ENCODE results near the gene CHST1.

CHST1 gene

DNA sequence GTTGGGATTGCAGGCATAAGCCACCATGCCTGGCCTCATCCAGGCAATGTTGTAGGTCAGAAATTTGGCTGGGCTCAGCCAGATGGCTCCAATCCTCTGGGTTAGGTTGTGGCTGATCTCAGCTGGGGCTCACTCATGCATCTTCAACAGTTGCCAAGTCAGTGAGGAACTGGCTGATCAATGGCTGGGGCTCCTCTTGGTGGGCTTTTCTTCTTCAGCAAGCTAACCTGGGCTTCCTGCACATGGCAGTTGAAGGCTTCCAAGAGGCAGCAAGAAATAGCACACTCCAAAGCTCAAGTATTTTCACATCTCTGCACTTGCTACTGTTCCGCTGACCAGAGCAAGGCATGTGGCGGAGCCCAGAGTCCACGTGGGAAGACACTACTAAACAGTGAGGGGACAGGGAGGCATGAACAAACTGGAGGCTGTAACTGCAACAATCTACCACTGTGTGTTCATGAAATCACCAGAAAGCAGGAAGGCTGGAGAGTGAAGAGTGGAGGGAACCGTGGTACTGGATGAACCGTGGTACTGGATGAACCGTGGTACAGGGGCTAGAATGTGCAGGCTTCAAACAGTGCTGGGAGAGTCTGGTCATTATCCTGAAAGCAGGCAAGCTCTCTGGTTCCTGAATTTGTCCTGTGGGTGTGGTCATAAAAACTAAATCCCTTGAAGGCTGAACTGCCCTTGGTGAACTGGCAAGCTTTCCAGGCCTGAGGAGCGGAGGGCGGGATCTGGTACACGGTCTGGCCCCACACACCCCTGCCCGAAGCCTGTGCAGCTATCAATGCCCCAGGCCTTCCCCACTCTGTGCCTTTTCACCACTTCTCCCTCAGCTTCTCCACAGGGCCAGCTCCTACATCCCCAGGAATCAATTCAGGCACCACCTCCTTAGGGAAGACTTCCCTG, 20.2 kb downstream of the CHST1 start:
- no peak for DNase-seq (ENCODE audit: low read depth)

DNA sequence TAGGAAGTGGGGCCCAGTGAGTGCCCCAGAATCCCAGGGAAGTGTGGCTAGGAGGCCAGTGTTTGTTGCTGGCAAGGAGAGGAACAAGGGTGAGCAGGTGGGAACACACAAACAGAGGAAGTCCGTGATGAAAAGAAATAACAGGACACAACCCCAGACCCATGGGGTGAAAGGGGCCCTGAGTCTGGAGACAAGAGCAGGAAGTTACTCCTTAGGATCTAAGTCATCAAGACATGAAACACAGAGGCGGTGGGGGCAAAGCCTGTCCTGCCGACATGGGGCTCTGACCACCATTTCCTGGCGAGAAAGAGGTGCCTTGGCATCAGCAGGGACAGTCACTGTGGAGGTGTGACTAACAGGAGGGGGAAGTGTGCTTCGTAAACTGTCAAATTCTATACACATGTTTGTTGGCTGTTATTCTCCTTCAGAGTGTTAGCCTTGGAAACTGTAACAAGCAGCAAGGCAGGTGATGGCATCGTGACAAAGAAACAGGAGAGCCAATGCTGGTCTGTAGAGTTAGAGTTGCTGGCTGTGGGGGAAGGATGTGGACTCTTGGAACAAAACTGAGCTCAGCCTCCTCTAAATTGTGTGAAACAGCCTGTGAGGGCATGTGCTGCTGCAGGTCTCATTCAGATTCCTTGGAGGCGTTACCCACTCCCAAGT, 21.7 kb downstream of the CHST1 start:
- no peak for DNase-seq (ENCODE audit: low read depth)

DNA sequence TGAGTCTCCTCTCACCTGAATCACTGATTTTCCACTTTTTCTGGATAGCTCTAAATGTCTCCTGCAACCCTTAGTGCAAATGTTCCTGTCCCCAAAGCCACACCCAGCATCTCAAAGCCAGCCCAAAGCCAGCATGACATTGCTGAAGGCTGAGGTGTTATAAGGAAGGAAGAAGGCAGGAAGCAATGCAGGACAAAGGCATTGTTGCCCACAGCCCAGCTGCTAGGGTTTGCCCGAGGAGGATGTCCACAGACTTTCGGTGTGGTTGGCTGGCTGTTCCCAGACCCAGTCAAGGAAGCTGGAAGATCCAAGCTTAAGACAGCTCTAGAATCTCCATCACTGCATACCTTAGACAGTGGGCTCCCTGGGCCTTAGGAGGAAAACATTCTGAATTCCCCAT, 23.5 kb downstream of the CHST1 start:
- no peak for DNase-seq (ENCODE audit: low read depth)

DNA sequence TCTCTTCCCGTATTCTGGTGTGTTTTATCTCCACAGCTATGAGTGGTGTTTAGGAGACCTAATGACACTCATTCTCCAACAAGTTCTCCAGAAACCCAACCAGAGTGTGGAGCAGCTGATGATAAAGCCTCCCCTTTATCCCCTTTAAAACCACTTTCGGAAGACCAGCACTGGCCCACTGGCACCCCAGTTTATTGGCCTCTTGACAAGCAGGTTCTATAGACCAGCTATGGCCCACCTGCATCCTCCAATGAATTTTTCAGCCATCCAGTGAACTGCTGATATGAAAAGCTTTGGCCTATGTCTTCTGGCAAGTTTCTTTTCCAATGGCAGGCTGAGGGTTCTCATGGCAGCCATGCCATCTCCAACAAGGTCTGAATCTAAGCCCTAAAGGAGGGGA, 27.4 kb downstream of the CHST1 start:
- no peak for DNase-seq (ENCODE audit: low read depth)

DNA sequence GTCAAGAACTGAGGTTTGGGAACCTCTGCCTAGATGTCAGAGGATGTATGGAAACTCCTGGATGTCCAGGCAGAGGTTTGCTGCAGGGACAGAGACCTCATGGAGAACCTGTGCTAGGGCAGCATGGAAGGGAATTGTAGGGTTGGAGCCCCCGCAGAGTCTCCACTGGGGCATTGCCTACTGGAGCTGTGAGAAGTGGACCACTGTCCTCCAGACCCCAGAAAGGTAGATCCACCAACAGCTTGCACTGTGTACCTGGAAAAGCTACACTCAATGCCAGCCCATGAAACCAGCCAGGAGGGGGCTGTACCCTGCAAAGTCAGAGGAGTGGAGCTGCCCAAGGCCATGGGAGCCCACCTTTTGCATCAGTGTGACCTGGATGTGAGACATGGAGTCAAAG, 29.5 kb downstream of the CHST1 start:
- DNase-seq (ENCODE audit: low read depth): no peak

DNA sequence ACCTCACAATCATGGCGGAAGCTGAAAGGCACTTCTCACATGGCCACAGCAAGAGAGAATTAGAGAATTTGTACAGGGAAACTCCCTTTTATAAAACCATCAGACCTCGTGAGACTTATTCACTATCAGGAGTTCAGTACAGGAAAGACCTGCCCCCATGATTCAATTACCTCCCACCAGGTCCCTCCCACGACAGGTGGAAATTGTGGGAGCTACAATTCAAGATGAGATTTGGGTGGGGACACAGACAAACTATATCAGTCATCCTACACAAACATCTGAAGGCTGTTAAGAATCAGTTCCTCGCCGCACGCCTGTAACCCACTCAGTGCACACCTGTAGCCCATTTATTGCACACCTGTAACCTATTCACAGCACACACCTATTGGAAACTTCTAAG, 39.8 kb downstream of the CHST1 start:
- DNase-seq (ENCODE audit: low read depth): no peak

DNA sequence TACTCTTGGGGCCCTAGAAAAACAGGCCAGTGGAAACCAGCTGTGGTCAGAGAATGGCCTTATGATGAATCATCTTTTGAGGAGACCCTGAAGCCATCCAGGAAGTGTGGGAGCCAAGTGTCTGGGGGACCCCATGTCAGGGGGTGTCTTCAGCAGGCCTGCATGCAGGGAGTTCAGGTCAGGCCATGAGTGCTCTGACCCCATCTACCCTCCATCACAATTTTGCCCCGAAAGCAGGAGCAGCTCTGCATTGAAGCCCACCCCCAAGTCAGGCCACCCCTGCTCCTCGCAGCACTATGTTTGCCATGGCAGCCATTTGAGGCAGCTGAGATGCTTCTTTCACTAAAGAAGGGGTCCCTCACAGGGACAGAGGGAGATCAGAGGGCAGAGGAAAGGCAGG, 41.3 kb downstream of the CHST1 start:
- DNase-seq (ENCODE audit: low read depth): no peak

DNA sequence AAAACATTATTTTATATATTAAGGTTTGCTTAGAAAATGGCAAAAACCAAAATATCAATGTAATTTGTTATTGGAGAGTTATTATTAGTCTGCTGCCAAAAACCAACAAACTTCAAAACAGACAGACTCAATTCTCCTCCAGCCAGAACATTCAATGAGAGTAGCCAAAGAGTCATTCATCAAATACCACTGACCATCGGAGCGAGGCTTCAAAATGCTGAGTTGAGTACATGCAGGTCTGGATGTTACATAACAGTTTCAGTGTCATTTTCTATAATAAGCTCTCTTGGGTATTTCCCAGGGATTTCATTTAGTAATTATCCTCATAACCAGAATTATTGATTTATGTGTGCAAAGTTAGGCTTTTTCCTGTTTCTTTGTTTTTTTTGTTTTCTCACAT, 42.6 kb downstream of the CHST1 start:
- no peak for DNase-seq (ENCODE audit: low read depth)

DNA sequence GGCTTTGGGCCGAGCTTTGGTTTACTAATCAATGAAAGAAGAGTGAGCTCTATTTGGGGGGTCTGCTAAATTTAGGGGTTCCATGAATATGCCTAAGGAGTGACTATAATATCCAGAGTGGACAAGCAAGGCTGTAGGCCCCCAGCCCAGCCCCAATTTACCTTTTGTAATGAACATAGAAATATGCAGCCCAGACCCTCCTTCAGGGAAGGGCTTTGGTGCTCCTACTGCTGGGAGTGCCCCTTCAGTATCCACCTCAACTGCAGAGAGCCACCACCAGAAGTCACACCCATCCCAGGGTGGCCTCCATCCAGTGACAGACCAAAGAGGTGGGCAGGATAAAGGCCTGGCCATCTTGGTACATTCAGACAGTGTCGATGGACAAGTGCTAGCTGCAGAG, 43.1 kb downstream of the CHST1 start:
- no peak for DNase-seq (ENCODE audit: low read depth)

DNA sequence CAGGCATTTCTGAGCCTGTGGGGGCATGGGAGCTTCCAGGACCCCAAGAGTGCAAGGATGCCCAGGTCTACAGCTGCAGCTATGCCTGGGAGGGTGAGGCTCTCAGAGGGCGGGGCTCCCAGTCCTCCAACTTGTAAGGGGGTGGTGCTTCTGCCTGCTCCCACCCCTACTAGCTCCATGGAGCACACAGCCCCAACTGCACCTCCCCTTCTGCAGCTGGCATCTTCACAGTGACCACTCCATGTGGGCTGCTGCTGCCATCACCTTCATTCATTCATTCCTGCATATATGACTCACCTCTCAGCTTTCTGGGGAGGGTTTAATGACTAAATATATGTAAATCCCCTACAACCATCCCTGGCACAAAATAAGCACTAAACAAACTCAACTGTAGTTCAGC, 43.8 kb downstream of the CHST1 start:
- no peak for DNase-seq (ENCODE audit: low read depth)

DNA sequence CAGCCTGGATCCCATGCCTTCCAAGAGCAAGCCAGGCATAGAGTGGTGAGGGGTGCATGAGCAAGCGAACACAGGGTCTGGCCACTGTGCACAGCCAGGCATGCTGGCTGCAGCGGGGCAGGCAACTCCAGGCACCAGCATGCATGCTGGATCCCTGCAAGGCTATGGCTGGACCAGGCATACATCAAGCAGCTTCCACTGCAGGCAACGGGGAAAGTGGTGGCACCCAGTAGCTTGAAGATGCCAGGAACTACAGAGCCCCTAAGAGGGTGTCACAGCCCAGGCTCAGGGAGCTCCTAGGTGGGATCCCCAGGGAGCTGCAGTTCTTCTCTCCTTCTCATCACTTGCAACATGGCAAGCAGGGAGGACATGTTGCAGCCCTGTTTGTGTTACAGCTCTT, 45.2 kb downstream of the CHST1 start:
- no peak for DNase-seq (ENCODE audit: low read depth)

DNA sequence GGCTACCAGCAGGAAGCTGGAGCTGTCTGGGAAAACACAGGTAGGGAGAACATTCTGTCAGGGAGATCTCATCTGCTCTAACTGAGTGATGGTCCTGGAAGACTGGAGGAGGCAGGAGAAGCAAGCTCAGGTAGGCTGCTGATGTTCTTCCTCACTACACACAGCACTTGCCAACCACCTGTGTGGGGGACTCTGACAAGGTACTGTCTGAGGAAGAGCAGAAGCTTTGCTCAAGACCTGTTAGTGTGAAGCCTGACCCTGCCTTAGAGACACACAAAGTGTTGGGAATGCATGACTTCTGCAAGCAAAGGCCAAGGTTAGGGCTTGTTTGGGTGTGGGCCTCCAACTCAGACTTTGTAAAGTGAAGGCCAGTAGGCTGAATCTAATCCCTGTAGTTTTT, 46.5 kb downstream of the CHST1 start:
- no peak for DNase-seq (ENCODE audit: low read depth)

DNA sequence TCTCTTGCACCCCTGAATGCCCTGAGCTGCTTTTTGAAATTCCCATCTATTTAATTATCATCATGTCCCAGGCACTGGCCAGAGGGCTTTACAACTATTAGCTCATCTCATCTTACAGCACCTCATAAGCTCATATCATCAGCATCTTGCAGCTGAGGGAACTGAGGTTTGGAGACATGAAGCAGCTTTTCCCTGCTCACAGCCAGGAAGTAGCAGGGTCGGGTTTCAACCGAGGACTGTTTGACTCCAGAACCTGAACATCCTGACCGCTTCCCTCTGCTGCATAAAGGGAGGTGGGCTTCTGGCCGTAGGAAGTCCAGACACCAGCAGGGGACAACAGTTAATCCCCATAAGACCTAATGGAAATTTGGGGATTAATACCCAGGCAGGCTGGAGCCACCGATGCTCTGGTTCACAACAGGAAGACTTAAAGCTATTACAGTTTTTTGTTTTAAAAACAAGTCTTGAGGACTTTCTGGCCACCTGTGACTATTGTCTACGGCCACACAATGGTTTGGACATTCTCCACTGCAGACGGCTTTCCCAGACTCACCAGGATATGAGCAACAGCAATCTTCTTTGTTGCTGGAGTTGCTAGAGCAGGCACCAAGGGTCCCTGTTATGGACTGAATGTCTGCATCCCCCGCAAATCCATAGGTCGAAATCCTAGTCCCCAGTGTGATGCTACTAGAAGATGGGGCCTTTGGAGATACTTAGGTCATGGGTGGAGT, 47.4 kb downstream of the CHST1 start:
- DNase-seq (ENCODE audit: low read depth): no peak

DNA sequence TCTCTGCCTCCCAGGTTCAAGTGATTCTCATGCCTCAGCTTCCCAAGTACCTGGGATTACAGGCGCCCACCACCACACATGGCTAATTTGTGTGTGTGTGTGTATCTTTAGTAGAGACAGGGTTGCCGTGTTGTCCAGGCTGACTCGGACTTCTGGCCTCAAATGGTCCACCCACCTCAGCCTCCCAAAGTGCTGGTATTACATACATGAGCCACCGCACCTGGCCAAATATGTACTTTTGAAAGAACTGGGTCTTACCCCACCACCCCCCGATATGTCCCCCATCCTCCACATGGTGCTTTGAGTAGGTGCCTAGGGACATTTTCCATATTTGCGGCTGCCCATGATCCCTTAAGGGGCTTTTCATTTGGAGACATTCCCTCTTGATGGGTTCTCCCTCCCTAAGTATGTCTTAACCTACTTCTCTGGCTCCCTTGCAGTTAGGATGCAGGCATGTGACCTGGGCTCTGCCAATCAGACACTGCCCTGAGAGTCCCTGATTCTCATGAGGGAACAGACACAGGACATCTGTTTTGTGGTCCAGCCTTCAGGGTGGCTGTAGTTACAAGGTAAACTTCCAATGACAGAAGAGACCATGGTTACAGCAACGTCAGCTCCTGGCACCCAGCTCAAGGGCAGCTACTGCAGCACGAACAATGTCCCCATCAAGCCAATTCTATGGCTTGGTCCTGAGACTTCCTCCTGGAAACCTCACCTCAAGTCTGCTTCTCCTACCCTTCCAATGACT, 48.4 kb downstream of the CHST1 start:
- DNase-seq (ENCODE audit: low read depth): no peak

DNA sequence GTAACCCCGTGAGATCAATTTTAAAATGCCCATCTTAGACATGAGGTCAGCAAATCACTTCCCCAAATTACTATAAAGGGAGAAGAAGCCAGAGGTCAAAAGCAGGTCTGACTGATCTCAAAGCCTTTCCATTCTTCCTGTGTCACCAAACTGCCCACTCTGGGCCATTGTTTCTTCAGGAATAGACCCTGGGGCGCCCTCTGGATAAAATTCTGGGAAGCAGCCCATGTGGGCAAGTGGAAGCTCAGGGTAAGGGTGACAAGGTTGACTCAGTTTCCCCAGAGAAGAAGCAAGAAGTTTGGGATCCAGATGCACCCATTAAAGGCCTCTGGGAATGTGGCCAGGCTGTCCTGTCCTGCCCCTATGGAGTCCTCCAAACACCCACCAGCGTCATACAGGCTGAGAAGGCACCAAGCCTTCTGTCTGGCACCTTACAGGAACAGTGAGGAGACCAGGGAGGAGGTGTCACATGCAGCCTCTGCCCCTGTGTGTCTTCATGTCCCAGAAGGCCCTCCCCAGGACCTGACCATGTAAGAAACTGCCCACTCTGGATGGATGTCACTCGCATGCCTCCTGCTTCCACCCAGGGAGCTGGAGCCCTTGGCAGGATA, 50.1 kb downstream of the CHST1 start:
- DNase-seq (ENCODE audit: low read depth): no peak

DNA sequence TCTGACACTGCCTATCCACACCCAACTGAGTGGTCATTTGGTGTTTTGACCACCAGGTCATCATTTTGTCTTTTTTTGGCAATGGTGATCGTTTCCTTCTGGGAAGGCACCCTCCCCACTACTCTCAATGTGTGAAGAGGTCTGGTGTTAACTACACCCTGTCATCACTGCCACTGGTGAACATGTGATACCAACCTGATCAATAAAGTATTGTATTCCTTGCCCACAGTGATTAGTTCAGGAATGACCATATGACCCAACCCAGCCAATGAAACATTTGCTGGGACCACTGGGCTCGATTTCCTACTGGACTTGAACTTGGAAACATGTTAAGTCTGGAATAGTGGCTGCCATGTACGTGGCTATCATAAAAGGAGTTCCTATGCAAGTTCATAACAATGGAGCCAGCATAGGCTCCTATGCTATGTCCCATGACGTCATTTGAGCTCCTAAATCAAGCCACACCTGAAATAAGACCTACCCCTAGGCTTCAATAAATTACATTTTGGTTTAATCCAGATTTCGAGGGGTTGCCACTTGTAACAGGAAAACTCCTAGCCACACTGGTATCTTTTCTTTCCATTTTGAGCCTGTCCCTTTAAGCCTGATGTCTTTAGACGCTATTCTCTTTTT, 51.1 kb downstream of the CHST1 start:
- no peak for DNase-seq (ENCODE audit: low read depth)

DNA sequence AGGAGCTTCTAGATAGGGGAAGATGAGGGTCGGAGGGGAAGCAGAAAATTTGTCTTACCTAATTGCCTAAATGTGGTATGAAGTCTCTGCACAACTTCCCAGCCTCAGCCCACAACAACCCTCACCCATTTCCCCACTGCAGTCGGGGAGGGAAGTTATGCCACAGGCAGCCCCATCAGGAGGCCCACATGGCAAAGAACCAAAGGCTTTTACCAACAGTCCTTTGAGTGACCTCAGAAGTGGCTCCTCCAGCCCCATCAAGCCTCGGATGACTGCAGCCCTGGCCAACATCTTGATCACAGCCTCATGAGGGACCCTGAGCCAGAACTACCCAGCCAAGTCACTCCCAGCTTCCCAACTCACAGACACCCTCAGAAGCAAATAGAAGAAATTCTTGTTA, 54.8 kb downstream of the CHST1 start:
- no peak for DNase-seq (ENCODE audit: low read depth)

DNA sequence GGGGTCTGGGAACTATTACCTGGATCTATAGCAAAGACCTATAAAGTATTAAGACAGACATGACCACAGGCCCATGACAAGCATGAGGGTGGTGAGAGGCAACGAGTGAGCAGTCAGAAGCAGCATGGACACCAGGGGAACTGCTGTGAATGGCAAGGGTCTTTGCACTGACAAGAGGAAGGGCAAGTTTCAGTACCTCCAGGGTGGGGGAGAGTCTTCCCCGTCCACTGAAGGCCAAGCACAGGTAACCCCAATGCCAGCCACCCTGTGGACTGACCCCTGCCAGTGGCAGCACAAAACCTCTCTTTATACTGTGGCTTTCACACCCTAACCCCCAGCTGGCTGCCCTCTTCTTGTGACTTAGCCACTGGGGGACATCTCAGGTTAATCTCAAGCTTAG, 55.5 kb downstream of the CHST1 start:
- DNase-seq (ENCODE audit: low read depth): no peak

DNA sequence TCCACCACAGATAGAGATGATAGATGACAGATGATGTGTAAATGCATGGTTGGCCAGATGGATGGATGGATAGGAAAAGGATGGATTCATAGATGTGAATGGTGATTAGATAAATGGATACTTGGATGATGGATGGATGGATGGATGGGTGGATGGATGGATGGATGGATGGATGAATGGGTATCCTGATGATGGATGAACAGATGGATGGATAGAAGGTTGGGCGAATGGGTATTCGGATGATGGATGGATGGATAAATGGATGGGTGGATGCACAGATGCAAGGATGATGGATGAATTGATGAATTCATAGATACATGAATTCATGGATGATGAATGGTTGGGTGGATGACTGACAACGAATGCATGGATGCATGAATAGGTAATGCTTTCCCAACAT, 56.1 kb downstream of the CHST1 start:
- no peak for DNase-seq (ENCODE audit: low read depth)

DNA sequence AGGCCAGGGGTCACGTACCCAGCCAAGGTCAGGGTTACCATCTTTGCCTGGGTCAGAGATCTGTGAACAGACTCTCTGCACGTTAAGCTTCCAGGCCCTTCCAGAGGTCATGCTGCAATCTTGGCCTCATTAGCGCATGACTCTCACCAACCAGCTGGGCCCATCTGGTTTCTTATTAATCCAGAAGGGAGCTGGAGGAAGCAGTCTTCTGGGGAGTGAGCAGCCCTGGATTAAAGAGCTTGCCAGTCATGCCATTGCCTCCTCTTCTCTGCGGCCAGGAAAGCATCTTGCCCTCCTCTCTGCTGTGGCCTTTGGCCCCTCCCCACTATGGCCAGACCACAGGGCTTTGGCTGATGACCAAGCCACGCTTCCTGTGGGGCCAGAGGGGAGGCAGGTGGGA, 57.4 kb downstream of the CHST1 start:
- no peak for DNase-seq (ENCODE audit: low read depth)

DNA sequence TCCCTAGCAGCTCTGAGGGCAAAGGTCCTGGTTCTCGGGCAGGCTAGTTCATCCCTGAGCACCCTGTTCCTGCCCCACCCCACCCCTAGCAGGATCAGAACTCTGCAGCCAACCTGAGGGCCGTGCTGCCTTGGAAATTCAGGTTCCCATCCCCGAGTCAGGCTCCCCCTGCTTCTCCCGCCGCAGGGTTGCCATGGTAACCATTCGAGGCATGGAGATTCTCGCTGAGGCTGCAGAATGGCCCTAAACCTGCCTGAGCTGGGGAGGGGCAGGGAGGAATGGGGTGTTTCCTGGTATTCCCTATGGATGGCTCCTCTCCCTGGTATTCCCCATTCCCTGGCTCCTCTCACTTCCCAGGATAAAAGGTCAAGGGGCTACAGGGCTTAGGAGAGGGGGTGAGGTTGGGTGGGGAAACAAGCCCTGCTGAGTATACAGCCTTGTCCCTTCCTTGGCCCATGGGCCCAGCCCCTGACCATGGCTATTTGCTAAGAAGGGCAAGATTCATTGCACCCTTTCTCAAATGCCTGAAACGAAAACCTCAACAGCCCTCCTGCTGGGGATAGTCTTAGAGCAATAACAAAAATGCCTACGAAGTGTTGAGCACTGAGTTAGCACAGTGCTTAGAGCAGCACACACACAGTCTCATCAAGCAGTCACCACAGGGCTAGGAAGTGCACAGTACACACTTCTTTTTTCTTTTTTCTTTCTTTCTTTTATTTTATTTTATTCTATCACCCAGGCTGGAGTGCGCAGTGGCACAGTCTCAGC, 58.7 kb downstream of the CHST1 start:
- no peak for DNase-seq (ENCODE audit: low read depth)
